Measurements from ENCODE around the gene STOML3. TPM values are rescaled to one million over a fixed set of nuclear protein-coding genes. Genes with fewer than 3 reads are reported as not detected.

The STOML3 gene
- total RNA-seq, 1 donor from 2014 or later: 0.18 TPM

GRCh38 chr13:38998739-38999138 lies 8.1 kb upstream of the STOML3 start:
- no peaks in the 10 kb centered on the region for H3K36me3 Mint-ChIP-seq (ENCODE audit: low read depth, unreplicated experiment)
- H3K27ac Mint-ChIP-seq (ENCODE audit: unreplicated experiment): no peak overlapping the region
- TF ChIP-seq CTCF (IDR thresholded peaks at IDR 0.05; ENCODE audit: unreplicated experiment): no peak
- DNase-seq (ENCODE audit: low spot score): no peak
- H3K4me1 Mint-ChIP-seq (ENCODE audit: unreplicated experiment): no peaks in the 10 kb centered on the region
- H3K27me3 Mint-ChIP-seq (ENCODE audit: unreplicated experiment): peaks cover 2% of the 10 kb centered on the region
- no peak overlapping the region for H3K4me3 Mint-ChIP-seq (ENCODE audit: unreplicated experiment)
- no peaks in the 10 kb centered on the region for H3K9me3 Mint-ChIP-seq (ENCODE audit: unreplicated experiment)

- TF ChIP-seq CTCF (IDR thresholded peaks at IDR 0.05; ENCODE audit: unreplicated experiment): no peak
- Mint-ChIP-seq H3K27me3 (ENCODE audit: unreplicated experiment) (peaks cover 2% of the 10 kb centered on the region), H3K36me3 (ENCODE audit: low read depth, unreplicated experiment) (no peaks in the 10 kb centered on the region), H3K4me3 (ENCODE audit: unreplicated experiment) (no peak overlapping the region), H3K9me3 (ENCODE audit: unreplicated experiment) (no peaks in the 10 kb centered on the region), H3K4me1 (ENCODE audit: unreplicated experiment) (peaks cover 6% of the 10 kb centered on the region), H3K27ac (ENCODE audit: unreplicated experiment) (no peak overlapping the region)
- DNase-seq (ENCODE audit: low spot score): no peak
Measured at GRCh38 chr13:38993381-38993780, 2.8 kb upstream of the STOML3 start.

- no peak overlapping the region for H3K4me3 Mint-ChIP-seq (ENCODE audit: unreplicated experiment)
- peak overlapping the region; percentile 87 for H3K27ac Mint-ChIP-seq (ENCODE audit: unreplicated experiment)
- peaks cover 16% of the 10 kb centered on the region for H3K4me1 Mint-ChIP-seq (ENCODE audit: unreplicated experiment)
- H3K36me3 Mint-ChIP-seq (ENCODE audit: low read depth, unreplicated experiment): no peaks in the 10 kb centered on the region
- DNase-seq (ENCODE audit: low spot score): no peak
- H3K27me3 Mint-ChIP-seq (ENCODE audit: unreplicated experiment): peaks cover 3% of the 10 kb centered on the region
- no peaks in the 10 kb centered on the region for H3K9me3 Mint-ChIP-seq (ENCODE audit: unreplicated experiment)
- no peak for TF ChIP-seq CTCF (IDR thresholded peaks at IDR 0.05; ENCODE audit: unreplicated experiment)
Measured at GRCh38 chr13:38981096-38981495, 9.5 kb downstream of the STOML3 start.

- H3K27ac Mint-ChIP-seq (ENCODE audit: unreplicated experiment): peak overlapping the region; percentile 87
Measured at GRCh38 chr13:38980750-38981078, 9.9 kb downstream of the STOML3 start.

More at GRCh38 chr13:38980750-38981078, 9.9 kb downstream of the STOML3 start:
- no peak for TF ChIP-seq CTCF (IDR thresholded peaks at IDR 0.05; ENCODE audit: unreplicated experiment)
- DNase-seq (ENCODE audit: low spot score): no peak
- Mint-ChIP-seq H3K9me3 (ENCODE audit: unreplicated experiment) (no peaks in the 10 kb centered on the region), H3K4me3 (ENCODE audit: unreplicated experiment) (no peak overlapping the region), H3K36me3 (ENCODE audit: low read depth, unreplicated experiment) (no peaks in the 10 kb centered on the region), H3K4me1 (ENCODE audit: unreplicated experiment) (peaks cover 16% of the 10 kb centered on the region), H3K27me3 (ENCODE audit: unreplicated experiment) (peaks cover 3% of the 10 kb centered on the region)
